ENCODE results near the gene SEPHS2. TPM values are rescaled to one million over a fixed set of nuclear protein-coding genes. Genes with fewer than 3 reads are reported as not detected.
A peak's percentile ranks its signal among the peaks of the same experiment; 100 is the strongest.

SEPHS2 gene
- total and polyA plus RNA-seq, 2 experiments from 2014 or later = 29.7 to 43.0 TPM

- peaks cover 35% of the 10 kb centered on the region for H3K36me3 Mint-ChIP-seq (ENCODE audit: low read depth)
- peak overlapping the region; percentile 85 for H3K4me3 Mint-ChIP-seq
- Histone ChIP-seq H3K4me1 (ENCODE audit: insufficient read depth) (peaks cover 24% of the 10 kb centered on the region), H3K36me3 (ENCODE audit: insufficient read depth) (peaks cover 9% of the 10 kb centered on the region; the same call in 1 of the 2 replicates), H4K20me1 (replicated peaks; ENCODE audit: insufficient read depth) (peaks cover 15% of the 10 kb centered on the region; the same call in 1 of the 2 replicates), H2AFZ (no peak overlapping the region), H3F3A (replicated peaks; ENCODE audit: low read depth) (peaks cover 51% of the 10 kb centered on the region), H3K4me3 (peak overlapping the region; percentile 59), H3K27ac (ENCODE audit: low read depth) (peak overlapping the region; percentile 90), H3K9me2 (ENCODE audit: insufficient read depth) (no peaks in the 10 kb centered on the region), H3K79me2 (replicated peaks; ENCODE audit: insufficient read depth) (peaks cover 20% of the 10 kb centered on the region), H3K4me2 (peak overlapping the region; percentile 87), H3K27me3 (ENCODE audit: insufficient read depth) (no peaks in the 10 kb centered on the region)
- no peak for DNase-seq (ENCODE audit: low spot score)
- peak overlapping the region; percentile 99 for H3K27ac Mint-ChIP-seq
- no peaks in the 10 kb centered on the region for H3K9me3 Mint-ChIP-seq
- peaks cover 29% of the 10 kb centered on the region for H3K4me1 Mint-ChIP-seq
- no peak for ATAC-seq
- TF ChIP-seq JUNB (IDR thresholded peaks at IDR 0.05; ENCODE audit: unreplicated experiment) (no peak), EZH2 (IDR thresholded peaks at IDR 0.05; ENCODE audit: low read depth, unreplicated experiment) (no peak), ZNF462 (CRISPR knock-in tag; IDR thresholded peaks at IDR 0.05) (no peak), NANOG (IDR thresholded peaks at IDR 0.05; ENCODE audit: borderline replicate concordance) (no peak), ZNF331 (CRISPR knock-in tag; IDR thresholded peaks at IDR 0.05; ENCODE audit: low read depth) (no peak), POLR2AphosphoS5 (IDR thresholded peaks at IDR 0.05; ENCODE audit: low read depth) (no peak), CREB1 (CRISPR knock-in tag; IDR thresholded peaks at IDR 0.05; ENCODE audit: low read depth) (no peak), EZH2phosphoT487 (IDR thresholded peaks at IDR 0.05; ENCODE audit: unreplicated experiment) (no peak), ZNF114 (CRISPR knock-in tag; IDR thresholded peaks at IDR 0.05) (no peak), STAT1 (IDR thresholded peaks at IDR 0.05; ENCODE audit: unreplicated experiment) (no peak)
- TF ChIP-seq, protein P1, sequence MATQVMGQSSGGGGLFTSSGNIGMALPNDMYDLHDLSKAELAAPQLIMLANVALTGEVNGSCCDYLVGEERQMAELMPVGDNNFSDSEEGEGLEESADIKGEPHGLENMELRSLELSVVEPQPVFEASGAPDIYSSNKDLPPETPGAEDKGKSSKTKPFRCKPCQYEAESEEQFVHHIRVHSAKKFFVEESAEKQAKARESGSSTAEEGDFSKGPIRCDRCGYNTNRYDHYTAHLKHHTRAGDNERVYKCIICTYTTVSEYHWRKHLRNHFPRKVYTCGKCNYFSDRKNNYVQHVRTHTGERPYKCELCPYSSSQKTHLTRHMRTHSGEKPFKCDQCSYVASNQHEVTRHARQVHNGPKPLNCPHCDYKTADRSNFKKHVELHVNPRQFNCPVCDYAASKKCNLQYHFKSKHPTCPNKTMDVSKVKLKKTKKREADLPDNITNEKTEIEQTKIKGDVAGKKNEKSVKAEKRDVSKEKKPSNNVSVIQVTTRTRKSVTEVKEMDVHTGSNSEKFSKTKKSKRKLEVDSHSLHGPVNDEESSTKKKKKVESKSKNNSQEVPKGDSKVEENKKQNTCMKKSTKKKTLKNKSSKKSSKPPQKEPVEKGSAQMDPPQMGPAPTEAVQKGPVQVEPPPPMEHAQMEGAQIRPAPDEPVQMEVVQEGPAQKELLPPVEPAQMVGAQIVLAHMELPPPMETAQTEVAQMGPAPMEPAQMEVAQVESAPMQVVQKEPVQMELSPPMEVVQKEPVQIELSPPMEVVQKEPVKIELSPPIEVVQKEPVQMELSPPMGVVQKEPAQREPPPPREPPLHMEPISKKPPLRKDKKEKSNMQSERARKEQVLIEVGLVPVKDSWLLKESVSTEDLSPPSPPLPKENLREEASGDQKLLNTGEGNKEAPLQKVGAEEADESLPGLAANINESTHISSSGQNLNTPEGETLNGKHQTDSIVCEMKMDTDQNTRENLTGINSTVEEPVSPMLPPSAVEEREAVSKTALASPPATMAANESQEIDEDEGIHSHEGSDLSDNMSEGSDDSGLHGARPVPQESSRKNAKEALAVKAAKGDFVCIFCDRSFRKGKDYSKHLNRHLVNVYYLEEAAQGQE (IDR thresholded peaks at IDR 0.05; ENCODE audit: unreplicated experiment) = no peak
- TF ChIP-seq, protein P2, sequence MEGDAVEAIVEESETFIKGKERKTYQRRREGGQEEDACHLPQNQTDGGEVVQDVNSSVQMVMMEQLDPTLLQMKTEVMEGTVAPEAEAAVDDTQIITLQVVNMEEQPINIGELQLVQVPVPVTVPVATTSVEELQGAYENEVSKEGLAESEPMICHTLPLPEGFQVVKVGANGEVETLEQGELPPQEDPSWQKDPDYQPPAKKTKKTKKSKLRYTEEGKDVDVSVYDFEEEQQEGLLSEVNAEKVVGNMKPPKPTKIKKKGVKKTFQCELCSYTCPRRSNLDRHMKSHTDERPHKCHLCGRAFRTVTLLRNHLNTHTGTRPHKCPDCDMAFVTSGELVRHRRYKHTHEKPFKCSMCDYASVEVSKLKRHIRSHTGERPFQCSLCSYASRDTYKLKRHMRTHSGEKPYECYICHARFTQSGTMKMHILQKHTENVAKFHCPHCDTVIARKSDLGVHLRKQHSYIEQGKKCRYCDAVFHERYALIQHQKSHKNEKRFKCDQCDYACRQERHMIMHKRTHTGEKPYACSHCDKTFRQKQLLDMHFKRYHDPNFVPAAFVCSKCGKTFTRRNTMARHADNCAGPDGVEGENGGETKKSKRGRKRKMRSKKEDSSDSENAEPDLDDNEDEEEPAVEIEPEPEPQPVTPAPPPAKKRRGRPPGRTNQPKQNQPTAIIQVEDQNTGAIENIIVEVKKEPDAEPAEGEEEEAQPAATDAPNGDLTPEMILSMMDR (conservative IDR thresholded peaks at IDR 0.05; ENCODE audit: low read depth in 2 of 2) = no peak
- TF ChIP-seq, protein P3, sequence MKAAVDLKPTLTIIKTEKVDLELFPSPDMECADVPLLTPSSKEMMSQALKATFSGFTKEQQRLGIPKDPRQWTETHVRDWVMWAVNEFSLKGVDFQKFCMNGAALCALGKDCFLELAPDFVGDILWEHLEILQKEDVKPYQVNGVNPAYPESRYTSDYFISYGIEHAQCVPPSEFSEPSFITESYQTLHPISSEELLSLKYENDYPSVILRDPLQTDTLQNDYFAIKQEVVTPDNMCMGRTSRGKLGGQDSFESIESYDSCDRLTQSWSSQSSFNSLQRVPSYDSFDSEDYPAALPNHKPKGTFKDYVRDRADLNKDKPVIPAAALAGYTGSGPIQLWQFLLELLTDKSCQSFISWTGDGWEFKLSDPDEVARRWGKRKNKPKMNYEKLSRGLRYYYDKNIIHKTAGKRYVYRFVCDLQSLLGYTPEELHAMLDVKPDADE (IDR thresholded peaks at IDR 0.05) = no peak
- peaks cover 18% of the 10 kb centered on the region for H3K27me3 Mint-ChIP-seq (ENCODE audit: insufficient read depth, low read depth, poor library complexity)
Observed at GRCh38 chr16:30399435-30400186, 46.1 kb downstream of the SEPHS2 start.
